Ovary (tissue), 9 donors: ENCODE results near the gene ST6GALNAC3. TPM values are rescaled to one million over a fixed set of nuclear protein-coding genes. Genes with fewer than 3 reads are reported as not detected.

ENCODE experiments used
- DNase-seq, 5 donors: peaks; one replicate each; pipeline ENCODE4 v3.0.0-alpha.2; 2019 to 2020
- H3K27ac ChIP-seq, 2 donors: fragments of 200-600 bp; one replicate each; pipeline versions ENCODE4 v1.5.1 to v1.8.0; 2019 to 2022
- H3K27me3 ChIP-seq: fragments of 200-600 bp; one replicate; pipeline ENCODE4 v1.8.0; 2022
- H3K36me3 ChIP-seq: fragments of 200-600 bp; sonication (generic); one replicate; pipeline ENCODE4 v1.5.1; 2019
- H3K4me1 ChIP-seq: one replicate; pipeline ENCODE4 v1.8.1; 2013; ENCODE audit warnings: mild to moderate bottlenecking, moderate library complexity; ENCODE audit not compliant: insufficient read depth
- H3K4me3 ChIP-seq: fragments of 200-600 bp; sonication (generic); one replicate; pipeline ENCODE4 v1.5.1; 2017
- H3K9me3 ChIP-seq, 2 donors: fragments of 200-600 bp in 1 of 2; sonication (generic) in 1 of 2; one replicate each; pipeline versions ENCODE4 v1.5.1 to v1.8.1; 2013 to 2019; ENCODE audit warnings: mild to moderate bottlenecking in 1 of 2, moderate library complexity in 1 of 2
- CTCF ChIP-seq, 3 donors: fragments of 450-650 bp in 2 of 3; fragments of 200-600 bp in 1 of 3; IDR thresholded peaks; one replicate each; pipeline versions ENCODE4 v1.5.1 to v1.8.0; 2016 to 2022; ENCODE audit warnings: antibody characterized with exemption in 3 of 3, mild to moderate bottlenecking in 1 of 3
- EP300 ChIP-seq: sonication (generic); formaldehyde crosslinking; IDR thresholded peaks from one replicate; pipeline ENCODE4 v1.6.1; 2017; ENCODE audit warnings: antibody characterized with exemption
- POLR2A ChIP-seq: fragments of 450-650 bp; IDR thresholded peaks from one replicate; pipeline ENCODE4 v1.6.1; 2017; ENCODE audit warnings: antibody characterized with exemption, mild to moderate bottlenecking, moderate library complexity
- WGBS, 3 donors: extraction: QIAGEN DNeasy Blood & Tissue Kit in 1 of 3; methylation state at CpG; one replicate each; pipeline versions ENCODE4 v1.1.5 to v1.1.7; 2013 to 2017; 5-methylcytosine and 5-hydroxymethylcytosine counted together
- intact Hi-C, 4 donors: fragments of 100-400 bp; cut with DNase I; formaldehyde crosslinking; loops; one replicate each; pipeline versions ENCODE4 v1.11.0 to v1.15.1; 2022 to 2023
- polyA plus RNA-seq, 2 donors: library from polyadenylated mRNA; stranded (reverse); fragments of 200-250 nt in 1 of 2; fragments of 350-450 nt in 1 of 2; fragmentation: Illumina TruSeq in 1 of 2; extraction: RNeasy Lipid Tissue Mini Kit (QIAGEN cat#74804) in 1 of 2; gene quantifications; one replicate each; pipeline ENCODE4 v1.2.3, GENCODE V29; 2013 to 2014
- total RNA-seq, 7 donors: library from RNA; depleted of rRNA in 2 of 7; stranded (reverse); fragments of >200 nt in 2 of 7; fragmentation: NEBNext Ultra II Directional in 3 of 7; extraction: Animal tissue kit (Norgen Biotek cat#: 25700) in 3 of 7; gene quantifications; one replicate each; pipeline versions ENCODE4 v1.1.0 to v1.2.4, GENCODE V29; 2016 to 2023
- donor health status: DM: no; HTN: no; CAD: no; lungs with moderate emphysema.
- donor health status: DM: no; HTN: no; CAD: no.
- donor health status: Bipolar disorder and iron deficiency.
- donor health status: DM: yes; HTN: yes; CAD: no.
- donor health status: DM: no; HTN: no; CAD: no.
- donor health status: DM: yes; HTN: yes; CAD: no.

The ST6GALNAC3 gene
- total and polyA plus RNA-seq, 9 donors: 1.9 to 6.7 (median 4.0) TPM

GRCh38 chr1:76053021-76053420 lies 21.5 kb upstream of the ST6GALNAC3 start:
- no peak overlapping the region for H3K4me3 ChIP-seq
- H3K27me3 ChIP-seq: no peaks in the 10 kb centered on the region
- H3K4me1 ChIP-seq: no peaks in the 10 kb centered on the region
- no peaks in the 10 kb centered on the region for H3K9me3 ChIP-seq
- 13 to 27% (median 25%) methylated on average over 6 of the region's 6 CpGs for WGBS, 3 donors
- no peaks in the 10 kb centered on the region for H3K36me3 ChIP-seq
- intact Hi-C loops: no loop called here
- TF ChIP-seq EP300: no peak
- no peak for TF ChIP-seq CTCF (IDR thresholded peaks at IDR 0.05)
- no peak for TF ChIP-seq POLR2A
- no peak overlapping the region for H3K27ac ChIP-seq
- no peak for DNase-seq

GRCh38 chr1:76054359-76054758 lies 20.2 kb upstream of the ST6GALNAC3 start:
- no peak overlapping the region for H3K4me3 ChIP-seq
- no peaks in the 10 kb centered on the region for H3K36me3 ChIP-seq
- no peak overlapping the region for H3K27ac ChIP-seq
- intact Hi-C loops: no loop called here
- H3K27me3 ChIP-seq: no peaks in the 10 kb centered on the region
- no peaks in the 10 kb centered on the region for H3K9me3 ChIP-seq
- no peak for DNase-seq
- H3K4me1 ChIP-seq: no peaks in the 10 kb centered on the region
- WGBS, 3 donors: 71 to 90% (median 89%) methylated on average over 2 of the region's 2 CpGs
- TF ChIP-seq POLR2A (no peak), EP300 (no peak)

- no peaks in the 10 kb centered on the region for H3K4me1 ChIP-seq
- H3K27me3 ChIP-seq: no peaks in the 10 kb centered on the region
- no peak overlapping the region for H3K27ac ChIP-seq
- WGBS, 3 donors: 81 to 93% (median 87%) methylated on average over 4 of the region's 4 CpGs
- intact Hi-C loops: no loop called here
- no peak overlapping the region for H3K4me3 ChIP-seq
- DNase-seq: no peak
- H3K36me3 ChIP-seq: no peaks in the 10 kb centered on the region
- TF ChIP-seq POLR2A: no peak
- no peak for TF ChIP-seq EP300
- no peak for TF ChIP-seq CTCF (IDR thresholded peaks at IDR 0.05)
- no peaks in the 10 kb centered on the region for H3K9me3 ChIP-seq
Measured at GRCh38 chr1:76055987-76056386, 18.6 kb upstream of the ST6GALNAC3 start.

- Histone ChIP-seq H3K27me3 (no peaks in the 10 kb centered on the region), H3K4me3 (no peak overlapping the region), H3K36me3 (no peaks in the 10 kb centered on the region), H3K27ac (no peak overlapping the region), H3K4me1 (no peaks in the 10 kb centered on the region), H3K9me3 (no peaks in the 10 kb centered on the region)
- intact Hi-C loops: no loop called here
- no peak for DNase-seq
- no peak for TF ChIP-seq EP300
- no peak for TF ChIP-seq POLR2A
- TF ChIP-seq CTCF (IDR thresholded peaks at IDR 0.05): no peak
- WGBS, 3 donors: 27 to 46% (median 39%) methylated on average over 2 of the region's 2 CpGs
Measured at GRCh38 chr1:76059451-76059850, 15.1 kb upstream of the ST6GALNAC3 start.

- TF ChIP-seq EP300 (no peak), CTCF (IDR thresholded peaks at IDR 0.05) (no peak), POLR2A (no peak)
- Histone ChIP-seq H3K36me3 (no peaks in the 10 kb centered on the region), H3K9me3 (no peaks in the 10 kb centered on the region), H3K27ac (no peak overlapping the region), H3K4me3 (no peak overlapping the region), H3K4me1 (no peaks in the 10 kb centered on the region), H3K27me3 (no peaks in the 10 kb centered on the region)
- DNase-seq: no peak
- WGBS, 3 donors: 60 to 77% (median 63%) methylated on average over 3 of the region's 3 CpGs
- intact Hi-C loops: no loop called here
Measured at GRCh38 chr1:76065270-76065669, 9.3 kb upstream of the ST6GALNAC3 start.
